ENCODE data around the gene CFAP45. TPM values are rescaled to one million over a fixed set of nuclear protein-coding genes. Genes with fewer than 3 reads are reported as not detected.

Gene CFAP45
- total and polyA plus RNA-seq, 7 donors: 0.04 to 0.42 (median 0.19) TPM; not detected in 3

DNA sequence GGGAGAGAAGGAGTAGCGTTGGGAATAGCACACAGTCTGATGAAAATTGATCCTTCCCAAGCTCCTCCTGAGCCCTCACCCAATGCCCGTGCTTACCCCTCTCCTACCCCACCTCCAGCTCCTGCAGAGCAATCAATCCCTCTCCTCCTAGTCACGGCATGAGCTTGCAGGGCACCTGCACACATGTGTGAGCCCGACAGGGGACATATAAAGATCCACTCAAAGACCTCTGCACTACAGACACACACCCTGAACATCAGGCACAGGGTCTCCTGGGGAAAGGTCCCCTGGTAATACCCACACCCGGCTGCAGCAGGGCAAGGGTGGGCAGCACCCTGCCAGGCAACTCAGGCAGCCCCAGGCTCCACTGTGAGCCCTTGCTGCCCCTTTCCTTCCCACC lies 37.9 kb downstream of the CFAP45 start:
- no peaks in the 10 kb centered on the region for H3K36me3 ChIP-seq (ENCODE audit: insufficient read depth in 1 of 2, low read depth in 1 of 2)
- no peak for ATAC-seq
- intact Hi-C loops (cut with DNase I): no loop called here
- DNase-seq: no peak
- no peak overlapping the region for H3K27ac ChIP-seq
- WGBS, 3 donors: 73 to 85% (median 79%) methylated on average over 5 of the region's 5 CpGs
- H3K4me1 ChIP-seq: no peaks in the 10 kb centered on the region
- H3K4me3 ChIP-seq: no peak overlapping the region
- no peaks in the 10 kb centered on the region for H3K9me3 ChIP-seq
- TF ChIP-seq, protein P1, sequence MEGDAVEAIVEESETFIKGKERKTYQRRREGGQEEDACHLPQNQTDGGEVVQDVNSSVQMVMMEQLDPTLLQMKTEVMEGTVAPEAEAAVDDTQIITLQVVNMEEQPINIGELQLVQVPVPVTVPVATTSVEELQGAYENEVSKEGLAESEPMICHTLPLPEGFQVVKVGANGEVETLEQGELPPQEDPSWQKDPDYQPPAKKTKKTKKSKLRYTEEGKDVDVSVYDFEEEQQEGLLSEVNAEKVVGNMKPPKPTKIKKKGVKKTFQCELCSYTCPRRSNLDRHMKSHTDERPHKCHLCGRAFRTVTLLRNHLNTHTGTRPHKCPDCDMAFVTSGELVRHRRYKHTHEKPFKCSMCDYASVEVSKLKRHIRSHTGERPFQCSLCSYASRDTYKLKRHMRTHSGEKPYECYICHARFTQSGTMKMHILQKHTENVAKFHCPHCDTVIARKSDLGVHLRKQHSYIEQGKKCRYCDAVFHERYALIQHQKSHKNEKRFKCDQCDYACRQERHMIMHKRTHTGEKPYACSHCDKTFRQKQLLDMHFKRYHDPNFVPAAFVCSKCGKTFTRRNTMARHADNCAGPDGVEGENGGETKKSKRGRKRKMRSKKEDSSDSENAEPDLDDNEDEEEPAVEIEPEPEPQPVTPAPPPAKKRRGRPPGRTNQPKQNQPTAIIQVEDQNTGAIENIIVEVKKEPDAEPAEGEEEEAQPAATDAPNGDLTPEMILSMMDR (IDR thresholded peaks at IDR 0.05): no peak
- H3K27me3 ChIP-seq (ENCODE audit: insufficient read depth in 3 of 3, low read length in 2 of 3): no peaks in the 10 kb centered on the region

DNA sequence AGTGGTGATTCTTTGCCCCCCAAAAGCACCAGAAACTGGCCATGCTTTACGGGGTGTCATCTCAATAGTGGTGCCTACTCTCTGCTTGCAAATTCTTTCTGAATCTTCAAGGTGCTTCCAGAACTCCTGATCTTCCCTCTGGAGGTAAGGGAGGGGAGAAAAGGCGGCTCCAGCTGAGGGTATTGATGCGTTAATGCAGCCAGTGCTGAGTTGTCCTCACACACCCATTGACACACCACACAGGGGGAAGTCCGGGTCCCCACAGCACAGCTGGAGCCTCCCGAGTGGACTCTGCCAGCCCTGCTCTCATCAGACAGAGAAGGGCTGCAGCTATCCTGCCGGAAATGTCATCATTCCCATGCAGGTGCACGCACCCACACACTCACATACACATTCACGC lies 38.7 kb downstream of the CFAP45 start:
- TF ChIP-seq, protein P1 (IDR thresholded peaks at IDR 0.05): no peak
- H3K4me3 ChIP-seq: no peak overlapping the region
- H3K27me3 ChIP-seq (ENCODE audit: insufficient read depth in 3 of 3, low read length in 2 of 3): no peaks in the 10 kb centered on the region
- no peak for ATAC-seq
- H3K4me1 ChIP-seq: no peaks in the 10 kb centered on the region
- WGBS, 3 donors: 65 to 81% (median 71%) methylated on average over 8 of the region's 8 CpGs
- no peak overlapping the region for H3K27ac ChIP-seq
- no peaks in the 10 kb centered on the region for H3K9me3 ChIP-seq
- intact Hi-C loops (cut with DNase I): no loop called here
- no peak for DNase-seq
- no peaks in the 10 kb centered on the region for H3K36me3 ChIP-seq (ENCODE audit: insufficient read depth in 1 of 2, low read depth in 1 of 2)

DNA sequence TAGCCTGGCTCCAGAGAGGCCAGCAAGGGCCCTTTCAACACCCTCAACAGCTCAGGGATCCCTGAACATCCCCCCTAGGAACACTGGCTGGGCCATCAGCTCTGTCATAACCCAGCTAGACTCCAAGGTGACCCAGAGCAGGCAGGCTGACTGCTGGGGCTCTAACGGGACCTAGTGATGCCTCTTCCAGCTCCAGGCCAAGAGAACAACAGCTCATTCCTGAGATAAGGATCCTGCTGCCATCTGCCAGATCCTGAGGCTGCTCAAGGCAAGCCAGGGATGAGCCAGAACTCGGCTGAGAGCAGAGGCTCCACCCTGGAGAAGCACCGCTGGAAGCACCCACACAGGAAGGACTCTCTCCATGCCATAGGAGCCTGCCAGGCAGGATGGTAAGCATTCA lies 39.5 kb downstream of the CFAP45 start:
- DNase-seq (no peak), ATAC-seq (no peak)
- intact Hi-C loops (cut with DNase I): no loop called here
- Histone ChIP-seq H3K27me3 (ENCODE audit: insufficient read depth in 3 of 3, low read length in 2 of 3) (peaks cover 0 to 1% (median 0%) of the 10 kb centered on the region in 3 donors), H3K36me3 (ENCODE audit: insufficient read depth in 1 of 2, low read depth in 1 of 2) (no peaks in the 10 kb centered on the region), H3K4me1 (no peaks in the 10 kb centered on the region), H3K9me3 (no peaks in the 10 kb centered on the region), H3K27ac (no peak overlapping the region), H3K4me3 (no peak overlapping the region)
- WGBS, 3 donors: 53 to 65% (median 57%) methylated on average over 3 of the region's 3 CpGs
- TF ChIP-seq, protein P1 (IDR thresholded peaks at IDR 0.05): no peak

DNA sequence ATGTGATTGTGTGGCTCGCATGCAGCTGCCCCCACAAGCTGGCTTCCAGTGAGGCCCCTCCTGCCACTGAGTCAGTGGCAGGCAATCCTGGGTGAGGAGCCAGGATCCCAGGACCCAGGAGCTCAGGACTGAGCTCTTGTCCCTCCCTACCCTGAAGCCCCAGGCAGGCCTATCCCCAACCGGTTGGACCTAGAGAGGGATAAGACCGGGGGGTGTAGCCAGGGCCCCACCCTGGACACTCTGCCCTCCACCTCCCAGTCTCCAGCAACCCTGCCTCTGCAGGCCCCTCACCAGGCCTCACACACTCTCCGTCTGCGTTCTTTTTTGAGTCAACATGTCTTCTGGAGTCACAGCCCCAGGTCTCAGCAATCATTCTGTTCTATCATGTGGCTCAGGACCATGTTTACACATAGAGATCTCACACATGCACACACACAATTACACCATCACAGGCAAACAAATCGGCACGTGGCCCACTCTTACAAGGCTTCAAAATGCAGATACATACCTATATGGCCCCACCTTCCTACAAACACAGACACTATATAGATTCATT lies 40.1 kb downstream of the CFAP45 start:
- Histone ChIP-seq H3K27me3 (ENCODE audit: insufficient read depth in 3 of 3, low read length in 2 of 3) (peaks cover 0 to 1% (median 0%) of the 10 kb centered on the region in 3 donors), H3K9me3 (no peaks in the 10 kb centered on the region), H3K4me1 (no peaks in the 10 kb centered on the region), H3K27ac (no peak overlapping the region), H3K36me3 (ENCODE audit: insufficient read depth in 1 of 2, low read depth in 1 of 2) (no peaks in the 10 kb centered on the region), H3K4me3 (no peak overlapping the region)
- no peak for DNase-seq
- intact Hi-C loops (cut with DNase I): no loop called here
- TF ChIP-seq, protein P1 (IDR thresholded peaks at IDR 0.05): no peak
- no peak for ATAC-seq
- WGBS, 3 donors: 83 to 89% (median 84%) methylated on average over 5 to 7 of the region's 7 CpGs

DNA sequence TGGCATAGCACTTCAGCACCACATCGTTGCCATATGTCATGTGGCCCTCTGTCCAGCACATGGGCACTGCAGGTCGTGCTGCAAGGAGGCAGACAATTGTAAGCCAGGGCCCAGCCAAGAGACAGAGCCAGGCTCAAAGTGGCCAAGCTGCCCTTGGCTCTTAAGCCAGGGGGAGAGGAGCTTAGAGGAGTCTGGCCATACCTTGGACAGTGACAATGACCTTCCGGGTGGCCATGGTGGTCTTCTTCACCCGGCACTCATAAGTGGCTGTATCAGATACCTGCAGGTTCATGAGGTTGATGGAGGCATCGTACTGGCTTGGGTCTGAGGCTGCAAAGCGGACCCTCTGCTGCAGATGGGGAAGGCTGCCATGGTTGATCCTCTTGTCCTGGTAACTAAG lies 42.1 kb downstream of the CFAP45 start:
- H3K9me3 ChIP-seq: no peaks in the 10 kb centered on the region
- no peaks in the 10 kb centered on the region for H3K36me3 ChIP-seq (ENCODE audit: insufficient read depth in 1 of 2, low read depth in 1 of 2)
- H3K4me3 ChIP-seq: no peak overlapping the region
- peaks cover 0 to 1% (median 0%) of the 10 kb centered on the region in 3 donors for H3K27me3 ChIP-seq (ENCODE audit: insufficient read depth in 3 of 3, low read length in 2 of 3)
- DNase-seq: no peak
- no peak for ATAC-seq
- TF ChIP-seq, protein P1 (IDR thresholded peaks at IDR 0.05): no peak
- peaks cover 9% of the 10 kb centered on the region for H3K4me1 ChIP-seq
- H3K27ac ChIP-seq: no peak overlapping the region
- intact Hi-C loops (cut with DNase I): no loop called here
- WGBS, 3 donors: 68 to 80% (median 78%) methylated on average over 6 of the region's 6 CpGs

All from psoas muscle (tissue), 8 donors.